ENCODE data around the gene MEI4. TPM values are rescaled to one million over a fixed set of nuclear protein-coding genes. Genes with fewer than 3 reads are reported as not detected.

The MEI4 gene
- total and polyA plus RNA-seq, 2 of the 8 experiments (the other 6 are each of a cell fraction or from before 2014, with no cell fraction given): 0.05 to 0.24 TPM

DNA sequence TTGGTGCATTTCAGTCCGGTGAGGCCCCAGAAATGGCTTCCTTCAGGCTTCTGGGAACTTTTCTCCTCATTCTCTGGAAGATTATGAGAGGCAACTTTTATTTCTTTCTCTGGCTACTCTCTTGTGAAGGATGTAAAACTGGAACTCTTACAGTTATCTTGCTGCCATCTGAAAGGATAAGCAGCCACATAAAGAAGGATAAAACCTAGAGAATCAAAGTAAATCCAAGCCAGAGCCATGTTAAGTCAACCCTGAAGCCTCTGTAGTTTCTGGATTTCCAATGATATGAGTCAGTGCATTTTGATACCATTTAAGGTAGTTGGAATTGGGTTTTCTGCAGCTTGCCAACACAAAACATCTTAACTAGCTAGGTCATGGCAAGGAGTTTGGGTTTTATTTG lies 123.6 kb downstream of the MEI4 start:
- no peak for TF ChIP-seq RNF2 (IDR thresholded peaks at IDR 0.05; ENCODE audit: borderline replicate concordance, low read depth, low read length, missing control alignments, poor library complexity, severe bottlenecking)
- no peak for TF ChIP-seq EZH2 (IDR thresholded peaks at IDR 0.05; ENCODE audit: low read depth, low read length, severe bottlenecking)
- no peak for TF ChIP-seq RXRA (IDR thresholded peaks at IDR 0.05; ENCODE audit: insufficient read depth, low read depth, low read length)
- no peak for TF ChIP-seq CBX8 (IDR thresholded peaks at IDR 0.05; ENCODE audit: borderline replicate concordance, low read depth, low read length)
- TF ChIP-seq NRF1 (IDR thresholded peaks at IDR 0.05; ENCODE audit: low read depth, low read length): no peak
- H3K27ac ChIP-seq (ENCODE audit: low read depth, low read length): no peak overlapping the region

More for the DNA sequence above, 123.6 kb downstream of the MEI4 start:
- DNase-seq (ENCODE audit: low read depth in 1 of 2, low spot score in 2 of 2) (no peak), FAIRE-seq (no peak)
- H2BK12ac ChIP-seq (ENCODE audit: low read depth, low read length): no peak overlapping the region
- H4K91ac ChIP-seq (replicated peaks; ENCODE audit: insufficient read length, low read length): no peak overlapping the region
- no peak overlapping the region for H4K5ac ChIP-seq (ENCODE audit: insufficient read length, low read depth, low read length)
- H3K4me2 ChIP-seq (ENCODE audit: insufficient read depth in 1 of 2, low read depth in 2 of 2, low read length in 2 of 2): no peak overlapping the region
- H4K8ac ChIP-seq (ENCODE audit: extremely low read depth, insufficient read depth, low read length): no peak overlapping the region
- H2BK15ac ChIP-seq (ENCODE audit: low read length): no peak overlapping the region
- H3K23me2 ChIP-seq (ENCODE audit: low read depth, low read length): no peaks in the 10 kb centered on the region
- no peak overlapping the region for H3K23ac ChIP-seq (ENCODE audit: insufficient read length)
- H2BK20ac ChIP-seq (ENCODE audit: low read length): no peak overlapping the region
- H3K9ac ChIP-seq (replicated peaks in 1 of 4; ENCODE audit: extremely low read depth in 1 of 4, low read depth in 3 of 4, low read length in 3 of 4): no peak overlapping the region
- H3K18ac ChIP-seq (ENCODE audit: extremely low read depth, low read length): no peak overlapping the region
- H3K14ac ChIP-seq (ENCODE audit: insufficient read length): no peak overlapping the region
- H2BK5ac ChIP-seq (ENCODE audit: low read depth, low read length): no peak overlapping the region
- H3K9me3 ChIP-seq (ENCODE audit: insufficient read depth in 2 of 2, low read depth in 1 of 2, low read length in 1 of 2): peaks cover 0 to 2% of the 10 kb centered on the region in 2 experiments; a peak in 1 of 4 replicates
- no peaks in the 10 kb centered on the region for H3K4me1 ChIP-seq (replicated peaks in 1 of 4; ENCODE audit: control insufficient read depth in 3 of 4, insufficient read depth in 4 of 4, low read length in 3 of 4)
- H3K4ac ChIP-seq (replicated peaks; ENCODE audit: insufficient read length, low read depth, low read length): no peak overlapping the region
- H3K27me3 ChIP-seq (replicated peaks in 1 of 4; ENCODE audit: control insufficient read depth in 3 of 4, extremely low read depth in 1 of 4, insufficient read depth in 3 of 4, low read length in 3 of 4): no peaks in the 10 kb centered on the region
- 85% methylated on average over 1 of the region's 1 CpG; no CpG with 5 or more reads in 1 of the 2 experiments for WGBS, 2 experiments (ENCODE audit: extremely low coverage in 1 of 2, insufficient coverage in 1 of 2, insufficient read length in 1 of 2, insufficient replicate concordance in 2 of 2, low coverage in 1 of 2, low lambda C conversion rate in 2 of 2, missing lambda C conversion rate in 1 of 2)
- no peaks in the 10 kb centered on the region for H3K36me3 ChIP-seq (ENCODE audit: control insufficient read depth in 2 of 4, insufficient read depth in 4 of 4, low read length in 3 of 4)
- no peaks in the 10 kb centered on the region for H3K79me1 ChIP-seq (ENCODE audit: low read depth, low read length)
- H3K79me2 ChIP-seq (ENCODE audit: control insufficient read depth in 1 of 2, insufficient read depth in 2 of 2, low read length in 2 of 2): no peaks in the 10 kb centered on the region
- no peak overlapping the region for H2AFZ ChIP-seq (ENCODE audit: low read length)
- no peak overlapping the region for H2BK120ac ChIP-seq (replicated peaks; ENCODE audit: low read depth, low read length)
- no peaks in the 10 kb centered on the region for H4K20me1 ChIP-seq (replicated peaks in 1 of 2; ENCODE audit: control insufficient read depth in 1 of 2, insufficient read depth in 2 of 2, low read length in 2 of 2)
- no peak overlapping the region for H2AK5ac ChIP-seq (ENCODE audit: low read depth, low read length)
- no peak overlapping the region for H3K56ac ChIP-seq (replicated peaks; ENCODE audit: insufficient read length, low read depth, low read length)
- no peak overlapping the region for H3K4me3 ChIP-seq (ENCODE audit: extremely low read depth in 1 of 4, insufficient read depth in 2 of 4, low read depth in 3 of 4, low read length in 4 of 4)
- ChIA-PET CTCF (ENCODE audit: partially characterized antibody) (no interaction called here), POLR2A (ENCODE audit: partially characterized antibody) (no interaction called here)

All from H1 (cell line).